GM21423 (cell line): ENCODE results near the gene LDLRAD3.

ENCODE experiments used
- ATAC-seq: cut with Tn5 transposase; IDR thresholded peaks from one replicate; pipeline ENCODE4 v1.9.1; 2021; ENCODE audit warnings: mild to moderate bottlenecking, moderate library complexity; ENCODE audit not compliant: unreplicated experiment

LDLRAD3 gene

DNA sequence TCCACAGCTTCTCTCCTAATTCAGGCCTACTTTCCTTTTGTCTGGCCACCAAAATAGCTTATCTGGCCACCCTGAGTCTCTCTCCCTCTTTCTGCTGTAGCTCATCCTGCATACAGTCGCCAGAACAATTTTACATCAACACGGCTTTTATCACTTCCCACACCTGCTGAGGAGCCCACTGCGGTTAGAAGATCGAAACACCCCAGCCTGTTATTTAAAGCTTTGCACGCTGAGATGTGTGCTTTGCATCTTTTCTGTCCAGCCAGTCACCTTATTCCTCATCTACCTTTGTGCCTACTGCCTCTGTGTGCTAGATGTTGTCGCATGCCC is 249.4 kb downstream of the LDLRAD3 start:
- ATAC-seq = no peak

DNA sequence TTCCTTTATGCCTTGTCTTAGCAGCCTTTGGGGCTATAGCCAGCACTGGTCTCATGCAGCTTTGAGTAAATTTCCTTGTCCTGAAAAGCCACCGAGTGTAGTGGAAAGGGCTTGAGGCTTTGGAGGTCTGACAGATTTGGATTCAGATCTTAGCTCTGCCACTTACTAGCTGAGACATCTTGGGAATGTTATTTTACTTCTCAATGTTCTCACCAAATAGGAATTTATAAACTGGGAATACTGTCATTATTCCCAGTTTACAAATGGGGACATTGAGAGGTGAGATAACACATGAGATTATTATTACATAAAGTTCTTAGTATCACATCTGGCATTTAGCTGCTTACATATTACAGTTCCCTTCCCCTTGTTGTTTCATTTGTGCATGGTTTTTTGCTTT is 249.9 kb downstream of the LDLRAD3 start:
- no peak for ATAC-seq

DNA sequence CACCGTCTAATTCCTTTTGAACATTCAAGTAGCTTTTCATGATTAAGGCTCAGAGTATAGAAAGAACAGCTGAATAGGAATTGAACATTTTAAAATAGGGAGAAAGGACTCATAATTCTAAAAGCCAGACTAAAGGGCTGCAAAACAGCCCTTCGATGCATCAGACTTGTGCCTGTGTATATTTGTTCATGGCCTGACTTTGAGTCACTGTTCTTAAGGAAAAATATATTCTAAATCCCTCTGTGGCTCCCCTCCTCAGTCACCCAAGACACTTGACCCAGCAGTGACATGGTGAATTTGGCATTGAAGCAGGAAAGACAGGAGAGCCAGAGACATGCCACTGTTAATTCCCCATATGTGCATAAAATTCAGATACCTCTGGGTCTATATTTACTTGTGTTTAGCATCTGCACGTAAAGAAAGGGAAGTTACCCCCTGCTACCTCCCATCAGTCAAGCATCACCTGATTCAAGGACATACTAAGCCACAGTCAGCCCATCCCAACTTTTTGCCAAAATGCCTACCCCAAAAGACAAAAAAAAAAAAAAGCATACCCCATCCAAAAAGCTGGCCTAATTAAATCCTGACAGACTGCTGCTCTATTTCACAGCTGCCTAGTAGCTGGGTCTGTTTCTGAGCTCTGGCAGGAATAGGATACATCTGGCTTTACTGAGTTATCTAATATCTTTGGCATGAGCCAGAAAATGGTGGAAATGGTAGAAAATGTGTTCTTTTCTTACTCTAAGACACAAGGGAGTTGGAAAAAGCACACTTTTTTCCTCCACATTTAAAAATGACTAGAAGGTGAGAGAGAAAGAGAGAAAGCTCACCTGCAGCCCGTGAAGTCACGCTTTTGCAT is 251.9 kb downstream of the LDLRAD3 start:
- no peak for ATAC-seq

DNA sequence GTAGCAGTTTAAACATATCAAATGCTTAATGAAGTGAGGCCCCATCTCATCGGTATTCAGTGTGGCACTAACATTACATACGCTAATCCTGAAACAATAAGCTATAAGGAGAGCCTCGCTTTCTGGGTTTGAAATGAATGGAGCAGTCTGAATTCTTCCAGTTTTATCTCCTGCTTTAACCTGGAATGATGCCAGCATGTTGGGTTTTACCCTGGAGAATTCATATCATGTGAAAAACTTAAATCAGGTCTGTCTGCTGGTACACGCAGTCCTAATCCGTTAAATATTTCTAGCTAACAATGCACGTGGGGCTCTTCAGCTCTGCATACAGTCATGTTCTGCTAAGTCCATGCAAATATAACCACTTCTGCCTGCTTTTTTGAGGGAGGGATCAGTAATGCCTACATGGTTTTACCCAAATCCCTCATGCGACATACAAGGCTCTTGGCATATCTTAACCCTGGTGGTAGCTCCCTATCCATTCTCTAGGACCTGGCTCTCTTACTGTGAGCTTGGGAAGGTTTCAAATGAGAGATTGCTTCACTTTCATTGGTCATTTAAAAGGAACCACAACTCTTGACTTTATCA is 252.6 kb downstream of the LDLRAD3 start:
- no peak for ATAC-seq

DNA sequence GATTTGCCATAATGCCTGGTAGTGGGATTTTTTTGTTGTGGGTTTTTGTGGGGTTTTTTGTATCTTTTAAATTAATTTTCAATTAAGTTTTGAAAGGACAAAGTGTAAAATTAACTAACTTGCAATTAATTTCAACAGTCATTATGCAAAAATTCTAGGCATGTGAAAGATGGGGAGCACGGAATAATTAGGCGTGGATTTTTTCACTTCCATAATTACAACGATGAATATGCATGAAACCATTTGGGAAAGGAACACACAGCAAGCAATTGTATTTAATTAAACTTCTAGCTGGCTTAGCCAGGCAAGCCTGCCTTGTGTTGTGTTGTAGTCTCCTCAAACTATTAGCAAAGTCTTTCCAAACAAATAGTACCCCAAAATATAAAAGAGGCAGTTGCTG is 257.5 kb downstream of the LDLRAD3 start:
- ATAC-seq = no peak

DNA sequence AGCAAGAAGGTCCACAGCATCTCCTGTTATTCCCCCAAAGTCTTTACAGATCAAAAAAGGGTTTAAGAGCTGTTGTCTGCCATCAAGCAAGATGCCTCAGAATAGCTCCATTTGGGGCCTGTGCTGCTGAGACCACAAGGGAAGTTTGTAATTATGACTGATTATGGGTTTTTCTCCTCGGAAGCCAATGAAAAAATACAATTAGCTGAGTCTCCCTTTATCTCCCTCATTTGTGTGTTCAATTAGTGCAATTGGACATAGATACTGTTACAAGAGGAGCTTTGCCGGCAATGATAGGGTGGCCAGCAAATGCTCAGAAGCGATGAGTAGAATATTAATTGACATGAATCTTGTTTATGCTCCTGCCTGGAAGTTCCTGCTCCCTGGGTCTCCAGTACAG is 261.7 kb downstream of the LDLRAD3 start:
- ATAC-seq = no peak

DNA sequence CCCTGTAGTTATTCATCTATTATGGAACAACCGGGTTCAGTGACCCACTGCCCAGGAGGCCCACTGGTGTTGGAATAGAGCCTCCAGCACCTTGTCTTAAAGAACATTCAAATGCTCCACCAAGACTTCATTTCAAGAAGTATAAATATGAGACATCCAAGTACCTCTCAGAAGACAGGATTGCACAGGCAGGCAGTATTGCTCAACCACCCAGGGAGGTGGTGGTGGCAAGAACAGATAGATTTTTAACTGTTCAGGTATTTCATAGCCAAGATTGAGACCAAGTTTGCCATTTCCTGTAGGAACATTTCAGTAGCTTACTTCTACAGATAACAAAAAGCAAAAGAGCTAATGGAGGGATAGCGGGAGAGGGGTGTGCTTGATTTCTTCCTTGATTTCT is 266.7 kb downstream of the LDLRAD3 start:
- no peak for ATAC-seq

DNA sequence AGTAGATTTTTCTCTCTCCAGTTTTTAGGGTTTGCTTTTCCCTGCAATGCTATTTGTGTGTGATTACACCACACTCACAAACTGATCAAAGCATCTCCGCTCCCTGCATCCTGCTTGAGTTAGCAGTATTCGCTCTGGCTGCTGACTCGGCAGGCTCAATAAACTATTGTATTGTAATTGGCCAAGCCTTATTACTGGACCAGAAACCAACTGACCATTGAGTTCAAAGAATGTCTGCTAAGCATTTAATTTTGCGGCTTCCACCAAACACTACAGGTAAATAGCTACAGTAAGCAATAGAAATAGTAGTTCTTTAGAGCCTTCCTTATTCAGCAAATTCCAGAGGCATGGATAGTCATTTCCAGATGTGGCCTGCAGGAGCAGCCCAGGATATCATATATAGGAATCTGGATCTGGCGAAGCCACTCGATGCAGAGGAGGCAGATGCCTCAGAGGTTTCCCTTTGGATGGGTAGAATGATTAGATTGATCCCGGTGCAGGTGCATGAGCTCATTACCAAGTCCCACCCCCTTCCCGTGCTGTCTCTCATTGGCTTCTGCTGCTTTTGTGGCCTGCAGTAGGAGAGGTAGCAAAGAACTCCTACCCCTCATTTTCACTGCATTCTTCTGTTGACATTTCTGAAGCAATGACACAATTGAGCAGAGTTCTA is 268.0 kb downstream of the LDLRAD3 start:
- no peak for ATAC-seq

DNA sequence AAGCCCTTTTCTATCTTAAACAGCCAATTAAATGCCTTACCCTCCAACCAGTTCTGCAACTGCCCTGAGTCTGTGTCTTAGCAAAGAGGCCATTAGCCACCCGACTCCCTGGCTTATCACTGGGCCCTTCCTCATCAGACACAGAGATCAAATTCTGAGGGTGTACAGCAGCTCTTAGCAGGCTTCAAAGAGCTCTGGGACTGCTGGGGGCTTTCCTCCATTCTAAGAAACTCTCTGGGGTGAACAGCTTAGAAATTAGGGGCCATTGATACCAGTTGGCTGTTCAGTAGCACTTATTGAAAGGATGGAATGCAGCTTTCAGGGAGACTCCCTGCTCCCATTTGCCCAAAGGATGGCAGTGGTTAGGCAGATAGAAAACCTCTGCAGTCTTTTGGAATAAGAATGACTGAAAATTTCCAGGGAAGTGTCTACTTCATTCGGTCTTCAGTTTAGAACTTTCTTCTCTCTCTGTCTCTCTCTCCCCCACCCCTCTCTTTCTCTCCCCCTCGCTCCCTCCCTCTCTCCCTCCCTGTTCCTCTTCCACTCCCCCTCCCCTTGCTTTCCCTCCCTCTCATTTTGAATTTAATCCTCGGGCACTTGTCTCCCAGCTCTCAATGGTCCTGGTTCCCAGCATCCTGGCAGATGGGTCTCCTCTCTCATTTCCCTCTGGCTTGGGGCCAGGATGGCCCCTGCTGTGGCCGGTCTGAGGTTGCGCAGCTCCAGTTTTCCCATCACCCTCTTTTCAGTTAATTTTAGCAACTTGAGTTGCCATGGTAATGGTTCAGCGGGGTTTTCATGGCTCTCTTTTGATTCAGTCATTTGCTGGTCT is 268.9 kb downstream of the LDLRAD3 start:
- ATAC-seq = no peak

DNA sequence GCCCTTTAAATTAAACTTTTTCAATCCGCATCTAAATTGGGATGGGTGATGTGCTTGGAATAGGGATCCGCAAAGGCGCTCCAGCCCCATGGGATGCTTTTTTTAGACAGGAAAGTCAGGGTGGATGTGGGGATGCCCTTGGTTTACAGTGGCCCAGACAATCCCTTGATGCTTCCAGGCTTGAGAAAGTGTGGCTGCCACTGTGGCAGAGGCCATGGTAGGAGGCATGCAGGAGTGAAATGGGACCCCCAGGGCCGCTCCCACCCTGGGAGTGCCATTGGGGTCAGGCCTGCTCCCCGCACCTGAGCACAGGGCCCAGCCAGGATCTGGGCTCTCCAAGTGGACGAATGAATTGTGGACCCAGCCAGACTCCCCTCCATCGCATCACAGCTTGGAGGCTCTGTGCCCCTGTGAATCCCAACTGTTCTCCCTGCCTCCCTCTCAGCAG is 269.6 kb downstream of the LDLRAD3 start:
- no peak for ATAC-seq

DNA sequence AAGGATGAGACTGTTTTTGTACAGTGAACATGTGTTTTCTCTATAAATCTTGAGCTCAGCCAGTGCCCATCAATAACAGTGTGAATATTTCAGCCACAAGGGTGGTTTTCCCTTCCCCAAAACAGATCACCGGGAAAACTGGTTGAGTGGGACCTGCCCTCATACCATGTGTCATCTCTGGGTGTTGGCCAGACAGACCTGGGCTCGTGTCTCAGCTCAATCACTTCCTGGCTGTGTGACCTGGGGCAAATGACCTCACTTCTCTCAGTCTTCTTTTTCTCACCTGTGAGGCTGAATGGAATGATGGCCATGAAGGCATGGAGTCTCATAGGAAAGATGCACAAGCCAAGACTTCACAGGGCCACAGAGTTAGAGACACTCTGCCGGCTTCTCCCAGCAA is 270.6 kb downstream of the LDLRAD3 start:
- ATAC-seq = no peak

DNA sequence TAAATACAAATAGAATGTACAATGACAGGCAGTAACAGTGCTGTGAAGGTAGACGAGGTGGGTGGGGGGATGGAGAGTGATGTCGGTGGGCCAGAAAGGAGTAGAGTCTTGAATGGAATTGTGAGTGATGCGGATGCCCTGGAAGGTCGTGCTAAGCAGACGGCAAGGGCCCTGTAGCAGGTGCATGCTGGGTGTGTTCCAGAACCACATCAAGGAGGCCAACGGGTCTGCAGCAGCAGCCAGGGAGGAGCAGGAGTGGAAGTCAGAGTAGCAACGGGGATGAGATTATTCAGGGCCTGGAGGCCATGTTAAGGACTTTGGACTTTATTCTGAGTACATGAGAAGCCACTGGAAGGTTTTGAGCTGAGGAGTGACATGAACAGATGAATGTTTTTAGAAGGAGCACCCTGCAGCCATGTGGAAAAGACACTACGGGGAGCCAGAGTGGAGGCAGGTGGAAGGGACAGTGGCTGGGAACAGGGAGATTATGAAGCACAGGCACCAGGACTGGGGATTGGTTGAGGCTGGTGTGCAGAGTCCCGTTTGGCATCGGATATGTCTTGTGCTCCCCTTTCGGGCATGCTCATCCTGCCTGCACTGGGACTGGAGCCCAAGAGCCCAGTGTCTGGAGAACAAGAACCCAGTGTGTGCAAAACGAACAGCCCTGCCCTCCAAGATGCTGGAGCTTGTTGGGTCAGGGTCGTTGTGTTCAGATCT is 271.3 kb downstream of the LDLRAD3 start:
- no peak for ATAC-seq

DNA sequence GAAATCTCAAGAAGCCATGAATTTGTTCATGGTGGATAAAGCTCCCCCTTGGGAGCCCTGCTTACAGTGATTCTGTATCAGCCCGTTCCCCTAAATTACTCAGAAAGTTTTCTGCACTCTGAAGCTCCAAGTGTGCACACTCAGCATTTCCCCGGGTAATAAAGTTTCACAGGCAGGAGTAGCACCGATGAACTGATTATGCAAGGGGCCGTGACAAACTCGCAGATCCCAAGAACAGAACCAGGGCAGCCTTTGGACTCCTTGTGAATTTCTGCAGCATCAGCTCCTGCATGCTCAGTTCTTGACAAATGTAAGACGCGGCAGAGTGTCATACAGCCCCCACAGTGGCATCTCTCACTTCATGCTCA is 271.8 kb downstream of the LDLRAD3 start:
- no peak for ATAC-seq

DNA sequence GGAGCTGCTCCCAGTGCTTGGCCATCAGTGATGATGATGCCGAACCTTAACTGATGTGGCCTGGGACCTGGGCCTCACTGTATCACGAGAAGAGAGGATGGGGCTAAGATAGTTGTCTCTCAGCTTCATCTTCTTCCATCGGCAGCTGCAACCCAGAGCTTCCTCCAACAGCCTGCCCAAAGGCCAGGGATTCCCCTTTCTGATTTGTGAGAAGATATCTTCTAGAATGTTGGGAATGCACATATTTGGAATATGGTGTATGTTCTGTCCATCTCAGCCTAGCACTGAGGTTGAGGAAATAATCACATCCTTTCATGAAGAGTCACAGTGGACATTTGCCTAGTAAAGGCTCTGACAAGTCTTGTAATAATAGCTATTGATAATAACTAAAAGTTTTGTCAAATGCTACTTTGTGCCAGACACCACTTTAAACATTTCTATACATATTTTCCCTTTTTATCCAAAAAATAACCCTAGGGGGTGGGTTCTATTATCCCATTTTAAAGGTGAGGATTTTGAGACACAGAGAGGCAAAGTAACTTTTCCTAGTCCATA is 272.3 kb downstream of the LDLRAD3 start:
- ATAC-seq = no peak

DNA sequence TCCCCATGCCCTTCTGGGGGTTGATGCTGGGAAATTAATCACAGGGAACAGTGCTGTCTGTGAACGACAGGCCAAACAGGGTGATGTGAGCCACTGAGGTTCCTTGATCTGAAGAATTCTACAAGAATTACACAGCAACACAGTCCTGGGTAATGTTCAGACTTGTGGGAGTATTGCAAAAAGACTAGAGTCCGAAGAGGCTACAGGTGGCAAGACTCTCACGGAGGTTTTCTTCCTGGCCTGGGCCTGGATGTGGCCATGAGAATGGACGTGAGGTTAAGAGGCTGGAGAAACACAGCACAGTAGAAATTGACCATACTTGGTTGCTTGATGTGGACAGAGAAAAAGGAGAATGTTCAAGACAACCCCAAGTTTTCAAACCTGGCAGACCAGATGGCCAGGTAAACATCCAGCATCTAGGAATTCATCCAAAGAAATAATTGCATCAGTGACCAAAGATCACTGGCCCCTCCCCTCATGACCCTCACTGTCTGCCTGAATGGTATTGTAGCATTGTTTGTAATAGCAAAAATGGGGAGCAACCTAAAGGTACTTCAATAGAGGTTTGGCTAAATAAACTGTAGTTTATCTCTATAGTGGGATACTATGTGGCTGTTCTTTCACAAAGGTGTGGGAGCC is 274.5 kb downstream of the LDLRAD3 start:
- no peak for ATAC-seq

DNA sequence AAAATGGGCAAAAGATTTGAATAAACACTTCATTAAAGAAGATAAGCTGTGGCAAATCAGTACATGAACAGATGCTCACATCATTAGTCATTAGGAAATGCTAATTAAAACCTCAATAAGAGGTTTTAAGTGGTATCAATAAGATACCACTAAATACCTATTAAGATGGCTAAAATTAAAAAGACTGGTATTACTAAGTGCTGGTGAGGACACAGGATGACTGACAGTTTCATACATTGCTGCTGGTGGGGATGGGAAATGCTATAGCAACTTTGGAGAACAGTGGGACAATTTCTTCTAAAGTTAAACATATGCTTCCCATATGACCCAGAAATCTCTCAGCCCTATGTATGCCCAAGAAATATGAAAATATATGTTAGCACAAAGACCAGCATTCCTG is 276.1 kb downstream of the LDLRAD3 start:
- no peak for ATAC-seq

DNA sequence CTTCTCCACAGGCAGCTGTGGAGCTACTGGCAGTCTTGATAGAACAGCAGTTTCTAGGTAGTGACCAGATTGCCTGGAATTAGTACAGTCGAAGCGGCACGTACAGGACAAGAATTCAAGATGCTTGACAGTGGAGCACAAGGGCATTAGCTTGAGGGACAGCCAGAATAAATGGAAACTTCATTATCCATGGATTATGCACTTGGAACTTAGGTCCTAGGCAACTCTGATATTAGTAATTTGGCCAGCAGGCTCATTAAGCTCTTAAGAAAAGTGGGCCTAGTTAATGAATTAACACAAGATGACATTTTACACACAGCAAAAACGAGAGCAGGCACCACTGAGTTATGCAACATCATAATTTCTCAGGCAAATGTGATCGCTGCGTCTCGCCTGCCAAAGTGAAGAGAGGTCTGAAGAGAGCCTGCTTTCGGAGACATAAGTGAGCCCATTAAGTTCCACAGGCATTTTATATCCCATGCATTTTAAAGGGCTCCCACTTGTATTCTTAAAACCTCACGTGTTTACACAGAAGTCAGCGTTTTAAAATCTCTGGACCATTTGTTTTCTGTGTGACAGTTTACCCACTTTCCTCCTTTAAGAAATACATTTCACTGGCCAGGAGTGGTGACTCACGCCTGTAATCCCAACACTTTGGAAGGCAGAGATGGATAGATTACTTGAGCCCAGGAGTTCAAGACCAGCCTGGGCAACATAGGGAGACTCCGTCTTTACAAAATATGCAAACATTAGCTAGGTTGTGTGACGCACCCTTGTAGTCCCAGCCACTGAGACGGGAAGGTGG is 279.2 kb downstream of the LDLRAD3 start:
- no peak for ATAC-seq

DNA sequence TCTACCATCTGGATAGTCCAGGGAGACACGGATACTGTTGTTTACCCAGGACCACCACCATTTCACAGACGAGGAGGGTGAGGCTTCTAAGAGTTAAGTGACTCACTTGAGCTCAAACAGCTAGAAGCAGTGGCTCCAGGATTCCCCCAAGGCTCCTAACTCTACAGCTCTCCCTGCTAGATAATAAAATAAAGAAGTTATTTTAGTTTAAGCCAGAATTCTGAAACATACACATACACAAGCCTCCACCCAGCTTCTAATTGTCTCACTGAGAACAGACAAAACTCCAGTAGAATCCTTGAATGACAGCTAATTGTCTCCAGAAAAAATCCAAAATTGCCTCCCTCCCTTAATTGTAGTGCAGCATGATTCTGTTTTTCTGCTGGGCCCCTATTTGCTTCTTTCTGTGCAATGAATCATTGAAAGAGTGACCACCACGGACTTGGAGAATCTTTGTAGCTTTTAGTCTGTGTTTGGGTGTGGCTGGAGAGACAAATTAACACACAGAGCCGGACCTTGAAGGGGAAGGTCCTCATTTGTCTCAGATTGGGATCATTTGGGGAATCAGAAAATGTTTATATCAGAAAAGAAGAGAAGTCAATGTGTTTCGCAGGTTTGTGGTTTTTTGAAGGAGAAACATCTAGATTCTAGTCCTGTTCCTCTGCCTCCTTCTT is 280.5 kb downstream of the LDLRAD3 start:
- ATAC-seq = no peak

DNA sequence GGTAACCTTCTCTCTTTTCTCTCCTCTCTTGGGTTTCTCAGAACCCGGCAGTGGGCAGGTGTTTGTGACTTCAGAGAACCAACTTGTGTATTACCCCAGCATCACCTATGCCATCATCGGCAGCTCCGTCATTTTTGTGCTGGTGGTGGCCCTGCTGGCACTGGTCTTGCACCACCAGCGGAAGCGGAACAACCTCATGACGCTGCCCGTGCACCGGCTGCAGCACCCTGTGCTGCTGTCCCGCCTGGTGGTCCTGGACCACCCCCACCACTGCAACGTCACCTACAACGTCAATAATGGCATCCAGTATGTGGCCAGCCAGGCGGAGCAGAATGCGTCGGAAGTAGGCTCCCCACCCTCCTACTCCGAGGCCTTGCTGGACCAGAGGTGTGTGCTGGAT is 283.2 kb downstream of the LDLRAD3 start:
- no peak for ATAC-seq
